Gastrocnemius medialis (tissue), 4 donors: ENCODE results near the gene ABLIM3. TPM values are rescaled to one million over a fixed set of nuclear protein-coding genes. Genes with fewer than 3 reads are reported as not detected.

ENCODE experiments used
- ATAC-seq, 2 donors: fragments of 150-250 bp; one replicate each; pipeline ENCODE4 v1.9.1; 2016
- DNase-seq, 2 donors: peaks; one replicate each; pipeline ENCODE4 v3.0.0-alpha.2; 2019
- H3K27ac ChIP-seq, 4 donors: fragments of 200-600 bp; sonication (generic); 1 replicate in 1 of 4; 2 replicates in 3 of 4; pipeline ENCODE4 v1.5.1; 2016 to 2018; ENCODE audit warnings: mild to moderate bottlenecking in 2 of 4, moderate library complexity in 1 of 4
- H3K27me3 ChIP-seq, 3 donors: fragments of 200-600 bp; sonication (generic) in 2 of 3; 1 replicate in 1 of 3; 2 replicates in 2 of 3; pipeline versions ENCODE4 v1.5.1 to v1.6.0; 2016 to 2019; ENCODE audit warnings: mild to moderate bottlenecking in 1 of 3, moderate library complexity in 1 of 3
- H3K36me3 ChIP-seq, 2 donors: fragments of 200-600 bp; sonication (generic) in 1 of 2; one replicate each; pipeline ENCODE4 v1.5.1; 2017 to 2018
- H3K4me1 ChIP-seq, 2 donors: fragments of 200-600 bp; sonication (generic) in 1 of 2; one replicate each; pipeline ENCODE4 v1.5.1; 2016 to 2017; ENCODE audit warnings: mild to moderate bottlenecking in 2 of 2
- H3K4me3 ChIP-seq, 4 donors: fragments of 200-600 bp; sonication (generic) in 3 of 4; 1 replicate in 1 of 4; 2 replicates in 3 of 4; pipeline ENCODE4 v1.5.1; 2016 to 2019; ENCODE audit warnings: mild to moderate bottlenecking in 2 of 4
- H3K9me3 ChIP-seq, 3 donors: fragments of 200-600 bp; sonication (generic) in 2 of 3; 1 replicate in 1 of 3; 2 replicates in 2 of 3; pipeline ENCODE4 v1.5.1; 2016 to 2019
- POLR2A ChIP-seq, 2 donors: fragments of 450-650 bp; IDR thresholded peaks; one replicate each; pipeline ENCODE4 v1.6.1; 2017; ENCODE audit warnings: antibody characterized with exemption in 2 of 2, mild to moderate bottlenecking in 2 of 2, moderate library complexity in 2 of 2
- in situ Hi-C, 4 donors: fragments of 200-750 bp; cut with MboI; loops; one replicate each; pipeline versions ENCODE4 v1.15.0 to v1.8.0; 2017; ENCODE audit warnings: low sequenced_read_pairs in 4 of 4
- intact Hi-C: fragments of 100-400 bp; cut with DNase I; formaldehyde crosslinking; loops from one replicate; pipeline ENCODE4 v1.15.1; 2023; ENCODE audit warnings: low total_unique reads
- total RNA-seq, 4 donors: library from RNA; depleted of rRNA; stranded (reverse); fragments of >200 nt; gene quantifications; one replicate each; pipeline versions ENCODE4 v1.1.0 to v1.2.3, GENCODE V29; 2016
- TF ChIP-seq, protein P1 (sequence below), 5 experiments: fragments of 450-650 bp in 3 of 5; fragments of 200-600 bp in 2 of 5; sonication (generic) in 2 of 5; IDR thresholded peaks in 4 of 5; conservative IDR thresholded peaks in 1 of 5; 1 replicate in 4 of 5; 2 replicates in 1 of 5; pipeline ENCODE4 v1.5.1; 2016 to 2019; ENCODE audit warnings: antibody characterized with exemption in 5 of 5, mild to moderate bottlenecking in 3 of 5, moderate library complexity in 3 of 5

The ABLIM3 gene
- 100 to 1,000 TPM in 1 of 4 donors, 10 to 100 TPM in 3; 37.5 to 155 (median 67.7) TPM for total RNA-seq

DNA sequence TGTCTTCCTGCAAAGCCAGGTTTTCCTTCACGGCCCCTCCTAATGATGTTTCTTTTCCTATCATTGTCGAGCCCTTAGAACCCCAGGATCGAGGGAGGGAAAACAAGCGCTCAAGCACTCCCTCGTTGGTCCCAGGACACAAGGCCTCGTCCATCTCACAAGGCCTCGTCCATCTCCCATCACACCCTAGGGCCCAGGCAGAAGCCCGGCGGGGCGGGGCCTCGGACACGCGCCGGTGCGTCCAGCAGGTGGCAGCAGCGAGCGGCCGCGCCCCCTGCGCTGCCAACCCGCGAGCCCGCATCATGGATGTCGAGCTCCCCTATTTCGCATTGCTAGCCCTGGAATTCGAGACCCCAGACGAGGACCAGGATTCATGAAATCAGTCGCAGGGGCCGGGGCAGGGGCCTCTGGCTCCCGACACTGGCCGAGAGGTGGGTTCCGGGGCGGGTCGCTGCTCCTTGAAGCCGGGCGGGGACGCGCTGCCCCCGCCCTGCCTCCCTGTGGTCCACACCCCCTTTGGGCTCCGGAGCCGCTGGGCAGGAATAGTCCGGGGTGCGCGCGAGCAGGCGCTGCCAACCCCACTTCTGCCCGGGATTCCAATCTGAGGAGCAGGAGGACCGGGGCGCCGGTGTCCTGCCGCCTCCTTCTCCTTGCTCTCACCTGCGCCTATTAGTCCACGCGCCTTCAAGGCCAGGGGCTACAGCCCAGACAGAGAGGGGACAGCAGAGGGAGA, at the start of gene ABLIM3:
ABLIM3 (plus strand) TSS at position 270 of the 733 bp plus-strand sequence. CDS start 603 bp downstream, outside the sequence.
- Histone ChIP-seq H3K4me3 (peak within 1 kb of the TSS; percentile 87 to 93 (median 91)), H3K4me1 (peaks cover 26% of the 10 kb centered on the region in 2 donors), H3K27me3 (no peaks in the 10 kb centered on the region), H3K36me3 (peaks cover 0 to 8% of the 10 kb centered on the region in 2 donors), H3K27ac (peak within 1 kb of the TSS; percentile 86 to 91 (median 88)), H3K9me3 (no peaks in the 10 kb centered on the region)
- ATAC-seq: peak; percentile 73 to 82
- intact Hi-C loops: loop anchor here (1.0 to 5.0 kb wide), 3 partner anchors 39 to 131 kb away; partner anchors contain the start of gene AFAP1L1
- TF ChIP-seq, protein P1, sequence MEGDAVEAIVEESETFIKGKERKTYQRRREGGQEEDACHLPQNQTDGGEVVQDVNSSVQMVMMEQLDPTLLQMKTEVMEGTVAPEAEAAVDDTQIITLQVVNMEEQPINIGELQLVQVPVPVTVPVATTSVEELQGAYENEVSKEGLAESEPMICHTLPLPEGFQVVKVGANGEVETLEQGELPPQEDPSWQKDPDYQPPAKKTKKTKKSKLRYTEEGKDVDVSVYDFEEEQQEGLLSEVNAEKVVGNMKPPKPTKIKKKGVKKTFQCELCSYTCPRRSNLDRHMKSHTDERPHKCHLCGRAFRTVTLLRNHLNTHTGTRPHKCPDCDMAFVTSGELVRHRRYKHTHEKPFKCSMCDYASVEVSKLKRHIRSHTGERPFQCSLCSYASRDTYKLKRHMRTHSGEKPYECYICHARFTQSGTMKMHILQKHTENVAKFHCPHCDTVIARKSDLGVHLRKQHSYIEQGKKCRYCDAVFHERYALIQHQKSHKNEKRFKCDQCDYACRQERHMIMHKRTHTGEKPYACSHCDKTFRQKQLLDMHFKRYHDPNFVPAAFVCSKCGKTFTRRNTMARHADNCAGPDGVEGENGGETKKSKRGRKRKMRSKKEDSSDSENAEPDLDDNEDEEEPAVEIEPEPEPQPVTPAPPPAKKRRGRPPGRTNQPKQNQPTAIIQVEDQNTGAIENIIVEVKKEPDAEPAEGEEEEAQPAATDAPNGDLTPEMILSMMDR (IDR thresholded peaks at IDR 0.05 in 4 of 5, conservative IDR thresholded peaks at IDR 0.05 in 1 of 5): peak; percentile 85 to 96 (median 96)
- peak; percentile 36 to 53 for TF ChIP-seq POLR2A (IDR thresholded peaks at IDR 0.05)
- in situ Hi-C loops: loop anchor here (5.0 to 25.0 kb wide), 4 partner anchors 81 to 421 kb away; partner anchors contain the start of gene CSNK1A1 (in 1 of the 4)
- peak; percentile 43 to 72 for DNase-seq

DNA sequence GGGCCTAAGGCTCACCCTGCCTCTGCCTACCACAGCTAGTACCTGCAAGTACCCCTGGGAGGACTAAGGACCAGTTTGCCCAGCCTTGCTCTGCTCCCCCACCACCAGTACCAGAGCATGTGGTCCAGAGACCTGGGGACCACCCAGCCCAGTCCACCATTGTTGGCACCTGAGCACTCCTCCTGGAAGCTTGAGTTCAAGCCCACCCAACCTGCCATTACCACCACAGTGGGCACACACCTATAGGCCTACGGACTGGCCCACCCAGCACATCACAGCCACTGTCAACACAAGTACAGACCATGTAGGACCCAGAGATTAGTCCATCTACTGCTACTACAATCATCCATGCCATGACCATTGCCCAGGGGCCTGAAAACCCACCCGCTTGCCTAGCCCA, 47.7 kb upstream of the ABLIM3 start:
- H3K36me3 ChIP-seq: no peaks in the 10 kb centered on the region
- in situ Hi-C loops: no loop called here
- H3K4me1 ChIP-seq: no peaks in the 10 kb centered on the region
- H3K4me3 ChIP-seq: no peak overlapping the region
- no peak overlapping the region for H3K27ac ChIP-seq
- H3K27me3 ChIP-seq: no peaks in the 10 kb centered on the region
- no peaks in the 10 kb centered on the region for H3K9me3 ChIP-seq
- intact Hi-C loops: no loop called here
- no peak for TF ChIP-seq POLR2A (IDR thresholded peaks at IDR 0.05)
- no peak for ATAC-seq
- no peak for DNase-seq

DNA sequence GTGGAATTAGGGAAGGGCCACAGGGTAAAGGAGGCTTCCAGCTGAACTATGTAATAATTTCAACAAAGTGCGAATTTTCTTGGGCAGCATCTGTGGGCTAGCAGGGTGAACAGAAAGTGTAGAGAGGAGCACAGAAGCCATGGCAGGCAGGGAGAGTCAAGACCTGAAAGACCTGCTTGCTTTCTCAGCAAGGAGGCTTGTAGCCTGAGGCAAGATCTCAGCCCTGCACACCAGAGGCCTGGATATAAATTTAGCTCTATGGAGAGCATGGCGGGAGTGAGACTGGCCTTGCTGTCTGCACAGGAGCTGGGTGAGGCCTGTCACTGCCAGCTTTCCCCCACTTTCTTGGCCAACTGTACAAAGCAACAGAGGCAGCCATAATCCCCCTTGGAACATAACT, 46.3 kb upstream of the ABLIM3 start:
- in situ Hi-C loops: no loop called here
- H3K27me3 ChIP-seq: peaks cover 0 to under 1% (median 0%) of the 10 kb centered on the region in 3 donors
- H3K27ac ChIP-seq: no peak overlapping the region
- no peak overlapping the region for H3K4me3 ChIP-seq
- no peak for DNase-seq
- ATAC-seq: no peak
- TF ChIP-seq, protein P1 (IDR thresholded peaks at IDR 0.05 in 4 of 5, conservative IDR thresholded peaks at IDR 0.05 in 1 of 5): no peak
- no peak for TF ChIP-seq POLR2A (IDR thresholded peaks at IDR 0.05)
- H3K9me3 ChIP-seq: peaks cover 0 to under 1% (median under 1%) of the 10 kb centered on the region in 3 donors
- intact Hi-C loops: no loop called here
- no peaks in the 10 kb centered on the region for H3K4me1 ChIP-seq
- H3K36me3 ChIP-seq: no peaks in the 10 kb centered on the region

DNA sequence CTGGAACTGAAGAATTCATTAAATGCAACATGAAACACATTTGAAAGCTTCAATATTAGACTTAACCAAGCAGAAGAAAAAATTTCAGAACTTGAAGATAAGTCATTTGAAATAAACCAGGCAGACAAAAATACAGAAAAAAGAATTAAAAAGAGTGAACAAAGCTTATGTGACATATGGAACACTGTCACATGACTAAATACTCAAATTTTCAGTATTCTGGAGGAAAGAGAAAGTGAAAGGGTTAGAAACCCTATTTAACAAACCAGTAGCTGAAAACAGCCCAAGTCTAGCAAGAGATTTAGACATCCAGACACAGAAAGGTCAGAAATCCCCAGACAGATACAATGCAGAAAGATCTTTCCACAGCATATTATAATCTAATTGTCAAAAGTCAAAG, 41.4 kb upstream of the ABLIM3 start:
- H3K27me3 ChIP-seq: peaks cover 0 to 3% (median 0%) of the 10 kb centered on the region in 3 donors
- no peaks in the 10 kb centered on the region for H3K36me3 ChIP-seq
- TF ChIP-seq, protein P1 (IDR thresholded peaks at IDR 0.05 in 4 of 5, conservative IDR thresholded peaks at IDR 0.05 in 1 of 5): no peak
- no peak for TF ChIP-seq POLR2A (IDR thresholded peaks at IDR 0.05)
- in situ Hi-C loops: loop anchor here in 2 of 4 donors (25.0 kb wide), 2 partner anchors 663 to 913 kb away; no protein-coding TSS in a partner anchor
- peaks cover 0 to 7% (median 6%) of the 10 kb centered on the region in 3 donors for H3K9me3 ChIP-seq
- DNase-seq: no peak
- no peak for ATAC-seq
- intact Hi-C loops: no loop called here
- H3K4me3 ChIP-seq: no peak overlapping the region
- no peak overlapping the region for H3K27ac ChIP-seq
- no peaks in the 10 kb centered on the region for H3K4me1 ChIP-seq

DNA sequence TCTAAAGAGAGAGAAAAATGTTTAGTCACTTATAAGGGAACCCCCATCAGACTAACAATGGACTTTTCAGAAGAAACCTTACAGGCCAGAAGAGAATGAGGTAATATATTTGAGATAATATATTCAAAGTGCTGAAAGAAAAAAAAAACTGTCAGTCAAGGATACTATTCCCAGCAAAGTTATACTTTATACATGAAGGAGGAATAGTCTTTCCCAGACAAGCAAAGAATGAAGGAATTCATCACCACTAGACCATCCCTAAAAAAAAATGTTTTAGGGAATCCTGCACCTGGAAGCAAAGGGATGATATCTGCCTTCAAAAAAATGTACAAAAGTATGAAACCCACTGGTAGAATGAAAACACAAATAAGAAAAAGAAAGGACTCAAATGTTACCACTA, 41.0 kb upstream of the ABLIM3 start:
- intact Hi-C loops (no loop called here), in situ Hi-C loops (loop anchor here in 2 of 4 donors (25.0 kb wide), 2 partner anchors 663 to 913 kb away; no protein-coding TSS in a partner anchor)
- Histone ChIP-seq H3K4me3 (no peak overlapping the region), H3K4me1 (no peaks in the 10 kb centered on the region), H3K36me3 (no peaks in the 10 kb centered on the region), H3K27ac (no peak overlapping the region), H3K27me3 (peaks cover 0 to 3% (median 0%) of the 10 kb centered on the region in 3 donors), H3K9me3 (peaks cover 0 to 7% (median 6%) of the 10 kb centered on the region in 3 donors)
- ATAC-seq (no peak), DNase-seq (no peak)
- no peak for TF ChIP-seq POLR2A (IDR thresholded peaks at IDR 0.05)
- TF ChIP-seq, protein P1 (IDR thresholded peaks at IDR 0.05 in 4 of 5, conservative IDR thresholded peaks at IDR 0.05 in 1 of 5): no peak
